ENCODE measurements around the gene C1QTNF9B. TPM values are rescaled to one million over a fixed set of nuclear protein-coding genes. Genes with fewer than 3 reads are reported as not detected.
A peak's percentile ranks its signal among the peaks of the same experiment; 100 is the strongest.

Gene C1QTNF9B
- total and polyA plus RNA-seq, 2 of the 8 experiments (the other 6 are each of a cell fraction or from before 2014, with no cell fraction given), result 0.11 TPM; not detected in 1

- Histone ChIP-seq H4K5ac (ENCODE audit: insufficient read length, low read depth, low read length) (no peak overlapping the region), H2BK120ac (replicated peaks; ENCODE audit: low read depth, low read length) (no peak overlapping the region), H3K27ac (ENCODE audit: low read depth, low read length) (no peak overlapping the region), H3K27me3 (replicated peaks in 1 of 4; ENCODE audit: control insufficient read depth in 3 of 4, extremely low read depth in 1 of 4, insufficient read depth in 3 of 4, low read length in 3 of 4) (no peaks in the 10 kb centered on the region), H4K91ac (replicated peaks; ENCODE audit: insufficient read length, low read length) (no peak overlapping the region), H2BK12ac (ENCODE audit: low read depth, low read length) (no peak overlapping the region), H3K9ac (replicated peaks in 1 of 4; ENCODE audit: extremely low read depth in 1 of 4, low read depth in 3 of 4, low read length in 3 of 4) (no peak overlapping the region), H3K23me2 (ENCODE audit: low read depth, low read length) (no peaks in the 10 kb centered on the region), H3K4ac (replicated peaks; ENCODE audit: insufficient read length, low read depth, low read length) (no peak overlapping the region), H3K79me2 (ENCODE audit: control insufficient read depth in 1 of 2, insufficient read depth in 2 of 2, low read length in 2 of 2) (no peaks in the 10 kb centered on the region), H3K14ac (ENCODE audit: insufficient read length) (no peak overlapping the region), H3K4me1 (replicated peaks in 1 of 4; ENCODE audit: control insufficient read depth in 3 of 4, insufficient read depth in 4 of 4, low read length in 3 of 4) (peaks cover 0 to under 1% (median 0%) of the 10 kb centered on the region in 4 experiments; a peak in 3 of 7 replicates), H2AK5ac (ENCODE audit: low read depth, low read length) (no peak overlapping the region), H3K4me3 (ENCODE audit: extremely low read depth in 1 of 4, insufficient read depth in 2 of 4, low read depth in 3 of 4, low read length in 4 of 4) (no peak overlapping the region), H3K18ac (ENCODE audit: extremely low read depth, low read length) (no peak overlapping the region), H4K8ac (ENCODE audit: extremely low read depth, insufficient read depth, low read length) (no peak overlapping the region), H3K4me2 (ENCODE audit: insufficient read depth in 1 of 2, low read depth in 2 of 2, low read length in 2 of 2) (no peak overlapping the region), H2BK5ac (ENCODE audit: low read depth, low read length) (no peak overlapping the region), H3K9me3 (ENCODE audit: insufficient read depth in 2 of 2, low read depth in 1 of 2, low read length in 1 of 2) (no peaks in the 10 kb centered on the region), H3K23ac (ENCODE audit: insufficient read length) (no peak overlapping the region), H2BK20ac (ENCODE audit: low read length) (no peak overlapping the region; the same call in 1 of the 2 replicates), H2BK15ac (ENCODE audit: low read length) (no peak overlapping the region), H3K56ac (replicated peaks; ENCODE audit: insufficient read length, low read depth, low read length) (no peak overlapping the region), H2AFZ (ENCODE audit: low read length) (0 out of 2 replicates have a peak overlapping the region, but pooled peaks have one; percentile 29), H4K20me1 (replicated peaks in 1 of 2; ENCODE audit: control insufficient read depth in 1 of 2, insufficient read depth in 2 of 2, low read length in 2 of 2) (no peaks in the 10 kb centered on the region), H3K36me3 (ENCODE audit: control insufficient read depth in 2 of 4, insufficient read depth in 4 of 4, low read length in 3 of 4) (no peaks in the 10 kb centered on the region), H3K79me1 (ENCODE audit: low read depth, low read length) (no peaks in the 10 kb centered on the region)
- ChIA-PET CTCF (ENCODE audit: partially characterized antibody) (interaction anchor here (0.7 to 1.1 kb wide), 3 partner anchors 26 to 808 kb away, joined by 3 to 5 read pairs (median 4); partner anchors contain the start of gene MIPEP), POLR2A (ENCODE audit: partially characterized antibody) (interaction anchor here (0.8 kb wide), 1 partner anchor 8 kb away, joined by 3 read pairs; no protein-coding TSS in a partner anchor)
- FAIRE-seq (no peak), DNase-seq (ENCODE audit: low read depth in 1 of 2, low spot score in 2 of 2) (no peak)
- TF ChIP-seq CTCF (IDR thresholded peaks at IDR 0.05; ENCODE audit: control extremely low read depth in 1 of 3, insufficient read depth in 1 of 3, low read depth in 1 of 3, low read length in 3 of 3), result peak in 1 of 3 experiments; percentile 6; a peak in 1 of 4 replicates
- no peak for TF ChIP-seq RXRA (IDR thresholded peaks at IDR 0.05; ENCODE audit: insufficient read depth, low read depth, low read length)
- 90% methylated on average over 3 of the region's 3 CpGs; no CpG with 5 or more reads in 1 of the 2 experiments for WGBS, 2 experiments (ENCODE audit: extremely low coverage in 1 of 2, insufficient coverage in 1 of 2, insufficient read length in 1 of 2, insufficient replicate concordance in 2 of 2, low coverage in 1 of 2, low lambda C conversion rate in 2 of 2, missing lambda C conversion rate in 1 of 2)
These were observed 18.0 kb upstream of the C1QTNF9B start for GRCh38 chr13:23915308-23915707.
